Uterus (tissue), 4 donors: ENCODE results near the gene MBD2. TPM values are rescaled to one million over a fixed set of nuclear protein-coding genes. Genes with fewer than 3 reads are reported as not detected.

Experiments
- DNase-seq, 2 donors: peaks; one replicate each; pipeline ENCODE4 v3.0.0-alpha.2; 2019 to 2020
- H3K27ac ChIP-seq, 2 donors: fragments of 200-600 bp; sonication (generic); 1 replicate in 1 of 2; 2 replicates in 1 of 2; pipeline ENCODE4 v1.5.1; 2016 to 2018
- H3K27me3 ChIP-seq, 2 donors: fragments of 200-600 bp; sonication (generic); one replicate each; pipeline ENCODE4 v1.5.1; 2018 to 2019; ENCODE audit warnings: control low read depth in 1 of 2
- H3K36me3 ChIP-seq, 2 donors: fragments of 200-600 bp; sonication (generic); one replicate each; pipeline ENCODE4 v1.5.1; 2019; ENCODE audit warnings: control low read depth in 1 of 2
- H3K4me1 ChIP-seq, 2 donors: fragments of 200-600 bp; sonication (generic); one replicate each; pipeline ENCODE4 v1.5.1; 2018 to 2019; ENCODE audit warnings: control low read depth in 1 of 2
- H3K4me3 ChIP-seq, 2 donors: fragments of 200-600 bp; sonication (generic); 1 replicate in 1 of 2; 2 replicates in 1 of 2; pipeline ENCODE4 v1.5.1; 2018 to 2019; ENCODE audit warnings: mild to moderate bottlenecking in 1 of 2
- H3K9me3 ChIP-seq, 2 donors: fragments of 200-600 bp; sonication (generic); one replicate each; pipeline ENCODE4 v1.5.1; 2019; ENCODE audit warnings: control low read depth in 1 of 2
- CTCF ChIP-seq, 4 experiments: fragments of 200-600 bp in 2 of 4; fragments of 450-650 bp in 2 of 4; sonication (generic) in 2 of 4; IDR thresholded peaks; one replicate each; pipeline ENCODE4 v1.5.1; 2016 to 2019; ENCODE audit warnings: antibody characterized with exemption in 4 of 4, mild to moderate bottlenecking in 2 of 4, moderate library complexity in 1 of 4
- POLR2A ChIP-seq, 2 donors: fragments of 450-650 bp; IDR thresholded peaks; one replicate each; pipeline ENCODE4 v1.6.1; 2016; ENCODE audit warnings: antibody characterized with exemption in 2 of 2, mild to moderate bottlenecking in 1 of 2, moderate library complexity in 1 of 2
- intact Hi-C: fragments of 100-400 bp; cut with DNase I; formaldehyde crosslinking; loops from one replicate; pipeline ENCODE4 v1.15.1; 2023; ENCODE audit warnings: low total_unique reads
- total RNA-seq, 4 donors: library from RNA; depleted of rRNA in 3 of 4; stranded (reverse); fragments of >200 nt in 3 of 4; gene quantifications; one replicate each; pipeline versions ENCODE4 v1.1.0 to v1.2.4, GENCODE V29; 2014 to 2023
- donor health status: DM: yes; HTN: yes; CAD: no.

MBD2 gene
- total RNA-seq, 4 donors from 2014 or later = 10.8 to 76.9 (median 26.0) TPM

GRCh38 chr18:54151376-54151775, 73.1 kb downstream of the MBD2 start:
- H3K36me3 ChIP-seq = no peaks in the 10 kb centered on the region
- no peak for TF ChIP-seq POLR2A (IDR thresholded peaks at IDR 0.05)
- TF ChIP-seq CTCF (IDR thresholded peaks at IDR 0.05) = no peak
- H3K4me3 ChIP-seq = no peak overlapping the region
- intact Hi-C loops = no loop called here
- H3K27me3 ChIP-seq = no peaks in the 10 kb centered on the region
- H3K4me1 ChIP-seq = peaks cover 0 to 3% of the 10 kb centered on the region in 2 donors
- no peak for DNase-seq
- H3K27ac ChIP-seq = no peak overlapping the region
- H3K9me3 ChIP-seq = no peaks in the 10 kb centered on the region

GRCh38 chr18:54150226-54150625, 74.2 kb downstream of the MBD2 start:
- peaks cover 0 to 3% of the 10 kb centered on the region in 2 donors for H3K4me1 ChIP-seq
- no peak for DNase-seq
- intact Hi-C loops = no loop called here
- no peak for TF ChIP-seq CTCF (IDR thresholded peaks at IDR 0.05)
- TF ChIP-seq POLR2A (IDR thresholded peaks at IDR 0.05) = no peak
- H3K27me3 ChIP-seq = no peaks in the 10 kb centered on the region
- no peaks in the 10 kb centered on the region for H3K9me3 ChIP-seq
- peak overlapping the region in 1 of 2 donors; percentile 23 for H3K27ac ChIP-seq
- no peaks in the 10 kb centered on the region for H3K36me3 ChIP-seq
- H3K4me3 ChIP-seq = no peak overlapping the region

GRCh38 chr18:54149078-54149697, 75.3 kb downstream of the MBD2 start:
- Histone ChIP-seq H3K4me3 (no peak overlapping the region), H3K27ac (peak overlapping the region; percentile 23 to 53), H3K36me3 (no peaks in the 10 kb centered on the region), H3K27me3 (no peaks in the 10 kb centered on the region), H3K9me3 (no peaks in the 10 kb centered on the region), H3K4me1 (peaks cover 0 to 3% of the 10 kb centered on the region in 2 donors)
- peak in 1 of 2 donors; percentile 23 for DNase-seq
- intact Hi-C loops = no loop called here
- TF ChIP-seq CTCF (IDR thresholded peaks at IDR 0.05) (no peak), POLR2A (IDR thresholded peaks at IDR 0.05) (no peak)

GRCh38 chr18:54148678-54149077, 75.8 kb downstream of the MBD2 start:
- Histone ChIP-seq H3K27ac (peak overlapping the region; percentile 5 to 53), H3K27me3 (no peaks in the 10 kb centered on the region), H3K36me3 (no peaks in the 10 kb centered on the region), H3K4me1 (peaks cover 0 to 3% of the 10 kb centered on the region in 2 donors), H3K9me3 (no peaks in the 10 kb centered on the region), H3K4me3 (no peak overlapping the region)
- TF ChIP-seq CTCF (IDR thresholded peaks at IDR 0.05) (no peak), POLR2A (IDR thresholded peaks at IDR 0.05) (no peak)
- DNase-seq = no peak
- intact Hi-C loops = no loop called here

- peak overlapping the region in 1 of 2 donors; percentile 5 for H3K27ac ChIP-seq
- no peak overlapping the region for H3K4me3 ChIP-seq
- intact Hi-C loops = no loop called here
- H3K27me3 ChIP-seq = no peaks in the 10 kb centered on the region
- TF ChIP-seq POLR2A (IDR thresholded peaks at IDR 0.05) = no peak
- no peak for TF ChIP-seq CTCF (IDR thresholded peaks at IDR 0.05)
- no peaks in the 10 kb centered on the region for H3K36me3 ChIP-seq
- no peak for DNase-seq
- no peaks in the 10 kb centered on the region for H3K9me3 ChIP-seq
- H3K4me1 ChIP-seq = peaks cover 0 to 3% of the 10 kb centered on the region in 2 donors
Observed at GRCh38 chr18:54148151-54148550, 76.3 kb downstream of the MBD2 start.
